HepG2 (cell line): ENCODE measurements around the gene ARHGAP35. TPM values are rescaled to one million over a fixed set of nuclear protein-coding genes. Genes with fewer than 3 reads are reported as not detected.

Experiments used
- ATAD3A ChIP-seq: sonication (generic); formaldehyde crosslinking; IDR thresholded peaks from 2 replicates; pipeline ENCODE4 v1.4.0; 2020; ENCODE audit warnings: missing genetic modification reagents
- CBX5 ChIP-seq: sonication (generic); formaldehyde crosslinking; IDR thresholded peaks from 2 replicates; pipeline ENCODE4 v1.4.0; 2020; ENCODE audit warnings: missing genetic modification reagents, borderline replicate concordance
- CHD4 ChIP-seq: fragments of 200-600 bp; sonication (generic); IDR thresholded peaks from 2 replicates; pipeline ENCODE4 v1.7.0; 2017; ENCODE audit warnings: mild to moderate bottlenecking, low read length, borderline replicate concordance
- EP300 ChIP-seq, 3 experiments: sonication (generic) in 1 of 3; formaldehyde crosslinking in 1 of 3; IDR thresholded peaks; 2 replicates each; pipeline versions ENCODE4 v1.5.1 to v1.6.1; 2011 to 2020; ENCODE audit warnings: low read depth in 2 of 3, low read length in 2 of 3, borderline replicate concordance in 1 of 3, improper control_type of control experiment in 1 of 3, mild to moderate bottlenecking in 1 of 3, missing genetic modification reagents in 1 of 3, moderate library complexity in 1 of 3
- GABPA ChIP-seq, 2 experiments: IDR thresholded peaks; 2 replicates each; pipeline ENCODE4 v1.6.1; 2011 to 2016; ENCODE audit warnings: low read depth in 2 of 2, low read length in 1 of 2, missing biosample characterization in 1 of 2, missing genetic modification characterization in 1 of 2
- GATAD2A ChIP-seq: IDR thresholded peaks from 2 replicates; pipeline ENCODE4 v1.6.1; 2016
- IKZF4 ChIP-seq: sonication (generic); formaldehyde crosslinking; IDR thresholded peaks from 2 replicates; pipeline ENCODE4 v1.5.1; 2020; ENCODE audit warnings: borderline replicate concordance, mild to moderate bottlenecking, low read depth, missing genetic modification reagents; ENCODE audit errors: not compliant biosample characterization
- KLF6 ChIP-seq: IDR thresholded peaks from 2 replicates; pipeline ENCODE4 v1.8.0; 2016; ENCODE audit warnings: missing biosample characterization, missing genetic modification reagents
- NAIF1 ChIP-seq: sonication (generic); formaldehyde crosslinking; IDR thresholded peaks from 2 replicates; pipeline ENCODE4 v1.5.0; 2020; ENCODE audit warnings: mild to moderate bottlenecking, missing genetic modification reagents, borderline replicate concordance
- NCOA2 ChIP-seq: sonication (generic); formaldehyde crosslinking; IDR thresholded peaks from 2 replicates; pipeline ENCODE4 v1.8.0; 2022; ENCODE audit warnings: inconsistent platforms
- NR2F2 ChIP-seq: IDR thresholded peaks from 2 replicates; pipeline ENCODE4 v1.6.1; 2012; ENCODE audit warnings: low read depth, inconsistent platforms, borderline replicate concordance
- PHF20 ChIP-seq: sonication (generic); formaldehyde crosslinking; IDR thresholded peaks from 2 replicates; pipeline ENCODE4 v1.5.0; 2020; ENCODE audit warnings: mild to moderate bottlenecking, missing genetic modification reagents
- RCOR2 ChIP-seq: IDR thresholded peaks from 2 replicates; pipeline ENCODE4 v1.6.1; 2016; ENCODE audit warnings: missing biosample characterization, missing genetic modification reagents
- SMC3 ChIP-seq: IDR thresholded peaks from 2 replicates; pipeline ENCODE4 v1.6.1; 2011; ENCODE audit warnings: low read length, improper control_type of control experiment
- SSRP1 ChIP-seq: IDR thresholded peaks from 2 replicates; pipeline ENCODE4 v1.6.1; 2016; ENCODE audit warnings: control low read depth
- UBTF ChIP-seq: sonication (generic); formaldehyde crosslinking; IDR thresholded peaks from 2 replicates; pipeline ENCODE4 v1.4.0; 2020; ENCODE audit warnings: mild to moderate bottlenecking, missing genetic modification reagents
- ZBED4 ChIP-seq: sonication (generic); formaldehyde crosslinking; IDR thresholded peaks from 2 replicates; pipeline ENCODE4 v1.4.0; 2020; ENCODE audit warnings: missing genetic modification reagents, borderline replicate concordance
- ZKSCAN8 ChIP-seq: IDR thresholded peaks from 2 replicates; pipeline ENCODE4 v1.6.1; 2016; ENCODE audit warnings: borderline replicate concordance, missing genetic modification reagents, missing compliant biosample characterization
- ZNF263 ChIP-seq: sonication (generic); formaldehyde crosslinking; IDR thresholded peaks from 2 replicates; pipeline ENCODE4 v1.4.0; 2020; ENCODE audit warnings: missing genetic modification reagents
- ZNF329 ChIP-seq: sonication (generic); formaldehyde crosslinking; IDR thresholded peaks from 2 replicates; pipeline ENCODE4 v1.9.0; 2021; ENCODE audit warnings: low read depth, mild to moderate bottlenecking, missing genetic modification reagents
- ZNF44 ChIP-seq: sonication (generic); formaldehyde crosslinking; IDR thresholded peaks from 2 replicates; pipeline ENCODE4 v1.5.1; 2020; ENCODE audit warnings: mild to moderate bottlenecking, missing genetic modification reagents
- ZNF468 ChIP-seq: sonication (generic); formaldehyde crosslinking; IDR thresholded peaks from 2 replicates; pipeline ENCODE4 v1.8.0; 2022; ENCODE audit warnings: mild to moderate bottlenecking, moderate library complexity, missing genetic modification reagents
- ZNF605 ChIP-seq: sonication (generic); formaldehyde crosslinking; IDR thresholded peaks from 2 replicates; pipeline ENCODE4 v1.8.0; 2022; ENCODE audit warnings: mild to moderate bottlenecking, missing genetic modification reagents
- ZNF724P ChIP-seq: sonication (generic); formaldehyde crosslinking; IDR thresholded peaks from 2 replicates; pipeline ENCODE4 v1.8.0; 2022; ENCODE audit warnings: missing genetic modification reagents, borderline replicate concordance
- polyA plus RNA-seq, 8 experiments: library from polyadenylated mRNA; depleted of rRNA in 3 of 8; stranded (reverse) in 7 of 8; unstranded in 1 of 8; fragments of >200 nt; fragmentation: Illumina TruSeq in 4 of 8; extraction: Trizol in 4 of 8; gene quantifications; 2 replicates each; pipeline versions ENCODE4 v1.2.1 to v1.2.3, GENCODE V29; 2011 to 2016; ENCODE audit warnings: low read depth in 4 of 8, missing spikeins in 1 of 8, mixed read lengths in 1 of 8; ENCODE audit not compliant: insufficient read depth in 1 of 8
- total RNA-seq, 5 experiments: library from RNA; depleted of rRNA; stranded (reverse); fragments of >200 nt; fragmentation: Illumina TruSeq; extraction: Trizol; gene quantifications; 2 replicates each; pipeline ENCODE4 v1.2.3, GENCODE V29; 2016; ENCODE audit warnings: low read depth in 1 of 5

The ARHGAP35 gene
- total and polyA plus RNA-seq, 2 of the 13 experiments (the other 11 are each of a cell fraction or from before 2014, with no cell fraction given): 30.1 to 30.2 TPM

GRCh38 chr19:46859637-46860124 lies 1.1 kb upstream of the ARHGAP35 start (continued):
- TF ChIP-seq IKZF4 (no peak), ZNF329 (0 out of 2 replicates have a peak, but pooled peaks have one; percentile 49), ZNF263 (CRISPR knock-in tag) (peak; percentile 83), ZNF44 (CRISPR knock-in tag) (no peak), ZNF605 (no peak; the same call in 1 of the 2 replicates), ZNF468 (CRISPR knock-in tag) (0 out of 2 replicates have a peak, but pooled peaks have one; percentile 6), SSRP1 (CRISPR knock-in tag) (peak; percentile 75), NCOA2 (CRISPR knock-in tag) (no peak), GABPA (IDR thresholded peaks at IDR 0.05; ENCODE audit: low read depth, low read length) (no peak), GABPA (CRISPR knock-in tag; IDR thresholded peaks at IDR 0.05; ENCODE audit: low read depth) (peak; percentile 58), EP300 (IDR thresholded peaks at IDR 0.05; ENCODE audit: low read depth in 2 of 2, low read length in 2 of 2) (no peak), EP300 (CRISPR knock-in tag; IDR thresholded peaks at IDR 0.05; ENCODE audit: borderline replicate concordance) (0 out of 2 replicates have a peak, but pooled peaks have one; percentile 34), ZBED4 (CRISPR knock-in tag) (0 out of 2 replicates have a peak, but pooled peaks have one; percentile 34), CHD4 (peak; percentile 91), RCOR2 (CRISPR knock-in tag) (peak; percentile 92), PHF20 (CRISPR knock-in tag) (no peak), ZKSCAN8 (CRISPR knock-in tag) (peak; percentile 59; the same call in 1 of the 2 replicates), SMC3 (no peak), ATAD3A (CRISPR knock-in tag) (no peak), NR2F2 (peak; percentile 44; the same call in 1 of the 2 replicates), GATAD2A (CRISPR knock-in tag) (peak; percentile 81), ZNF724P (CRISPR knock-in tag) (no peak; the same call in 1 of the 2 replicates), KLF6 (0 out of 2 replicates have a peak, but pooled peaks have one; percentile 67), NAIF1 (CRISPR knock-in tag) (0 out of 2 replicates have a peak, but pooled peaks have one; percentile 52), UBTF (CRISPR knock-in tag) (no peak), CBX5 (CRISPR knock-in tag) (peak; percentile 56; the same call in 1 of the 2 replicates)
